Duodenal mucosa (tissue), 2 donors: ENCODE results near the gene KCNH6.
A peak's percentile ranks its signal among the peaks of the same experiment; 100 is the strongest.

Experiments used
- H3K27ac ChIP-seq: one replicate; pipeline ENCODE4 v1.7.0; 2013; ENCODE audit warnings: low read depth, low read length
- H3K27me3 ChIP-seq, 2 donors: one replicate each; pipeline ENCODE4 v1.7.0; 2013; ENCODE audit warnings: low read length in 2 of 2, control low read depth in 1 of 2; ENCODE audit not compliant: insufficient read depth in 2 of 2, control insufficient read depth in 1 of 2
- H3K36me3 ChIP-seq, 2 donors: one replicate each; pipeline ENCODE4 v1.7.0; 2013; ENCODE audit warnings: low read length in 2 of 2, control low read depth in 1 of 2; ENCODE audit not compliant: insufficient read depth in 2 of 2, control insufficient read depth in 1 of 2
- H3K4me1 ChIP-seq, 2 donors: one replicate each; pipeline ENCODE4 v1.7.0; 2013; ENCODE audit warnings: low read length in 2 of 2, control low read depth in 1 of 2; ENCODE audit not compliant: insufficient read depth in 2 of 2, control insufficient read depth in 1 of 2
- H3K4me3 ChIP-seq, 2 donors: one replicate each; pipeline ENCODE4 v1.7.0; 2013; ENCODE audit warnings: low read length in 2 of 2, low read depth in 1 of 2
- H3K9ac ChIP-seq, 2 donors: one replicate each; pipeline ENCODE4 v1.7.0; 2013; ENCODE audit warnings: low read length in 2 of 2, low read depth in 1 of 2
- H3K9me3 ChIP-seq, 2 donors: one replicate each; pipeline ENCODE4 v1.7.0; 2013; ENCODE audit warnings: low read length in 2 of 2, control low read depth in 1 of 2; ENCODE audit not compliant: control insufficient read depth in 1 of 2

KCNH6 gene

GRCh38 chr17:63479495-63480184 is 43.5 kb upstream of the KCNH6 start:
- H3K9me3 ChIP-seq, result no peaks in the 10 kb centered on the region
- peaks cover 13 to 33% of the 10 kb centered on the region in 2 donors for H3K4me1 ChIP-seq
- H3K27ac ChIP-seq, result no peak overlapping the region
- peaks cover 15 to 37% of the 10 kb centered on the region in 2 donors for H3K36me3 ChIP-seq
- H3K4me3 ChIP-seq, result peak overlapping the region in 1 of 2 donors; percentile 43
- no peaks in the 10 kb centered on the region for H3K27me3 ChIP-seq
- peak overlapping the region in 1 of 2 donors; percentile 29 for H3K9ac ChIP-seq

GRCh38 chr17:63480192-63480784 is 42.9 kb upstream of the KCNH6 start:
- Histone ChIP-seq H3K9me3 (no peaks in the 10 kb centered on the region), H3K27me3 (no peaks in the 10 kb centered on the region), H3K4me1 (peaks cover 13 to 30% of the 10 kb centered on the region in 2 donors), H3K4me3 (no peak overlapping the region), H3K27ac (no peak overlapping the region), H3K9ac (no peak overlapping the region), H3K36me3 (peaks cover 15 to 43% of the 10 kb centered on the region in 2 donors)

- no peak overlapping the region for H3K27ac ChIP-seq
Measured at GRCh38 chr17:63480826-63481487, 42.2 kb upstream of the KCNH6 start.

GRCh38 chr17:63481488-63481870 is 41.7 kb upstream of the KCNH6 start:
- no peaks in the 10 kb centered on the region for H3K9me3 ChIP-seq
- no peak overlapping the region for H3K27ac ChIP-seq
- H3K9ac ChIP-seq, result no peak overlapping the region
- peaks cover 15 to 47% of the 10 kb centered on the region in 2 donors for H3K36me3 ChIP-seq
- H3K4me1 ChIP-seq, result peaks cover 9 to 21% of the 10 kb centered on the region in 2 donors
- no peaks in the 10 kb centered on the region for H3K27me3 ChIP-seq
- H3K4me3 ChIP-seq, result no peak overlapping the region

More at GRCh38 chr17:63480826-63481487, 42.2 kb upstream of the KCNH6 start:
- Histone ChIP-seq H3K4me3 (no peak overlapping the region), H3K36me3 (peaks cover 15 to 43% of the 10 kb centered on the region in 2 donors), H3K9me3 (no peaks in the 10 kb centered on the region), H3K27me3 (no peaks in the 10 kb centered on the region), H3K4me1 (peaks cover 12 to 23% of the 10 kb centered on the region in 2 donors), H3K9ac (no peak overlapping the region)

GRCh38 chr17:63482509-63482908 is 40.6 kb upstream of the KCNH6 start:
- Histone ChIP-seq H3K36me3 (peaks cover 15 to 53% of the 10 kb centered on the region in 2 donors), H3K4me1 (peaks cover 9 to 19% of the 10 kb centered on the region in 2 donors), H3K27ac (no peak overlapping the region), H3K4me3 (no peak overlapping the region), H3K9ac (no peak overlapping the region), H3K27me3 (no peaks in the 10 kb centered on the region), H3K9me3 (no peaks in the 10 kb centered on the region)

GRCh38 chr17:63483038-63483437 is 40.1 kb upstream of the KCNH6 start:
- no peaks in the 10 kb centered on the region for H3K9me3 ChIP-seq
- H3K4me3 ChIP-seq, result no peak overlapping the region
- peaks cover 15 to 53% of the 10 kb centered on the region in 2 donors for H3K36me3 ChIP-seq
- no peak overlapping the region for H3K9ac ChIP-seq
- peaks cover 9 to 14% of the 10 kb centered on the region in 2 donors for H3K4me1 ChIP-seq
- H3K27me3 ChIP-seq, result no peaks in the 10 kb centered on the region
- H3K27ac ChIP-seq, result no peak overlapping the region

GRCh38 chr17:63483655-63484575 is 39.2 kb upstream of the KCNH6 start:
- no peak overlapping the region for H3K27ac ChIP-seq

GRCh38 chr17:63486317-63487013 is 36.7 kb upstream of the KCNH6 start:
- Histone ChIP-seq H3K4me3 (no peak overlapping the region), H3K9ac (no peak overlapping the region), H3K27ac (no peak overlapping the region), H3K36me3 (peaks cover 21 to 55% of the 10 kb centered on the region in 2 donors), H3K9me3 (no peaks in the 10 kb centered on the region), H3K4me1 (no peaks in the 10 kb centered on the region), H3K27me3 (no peaks in the 10 kb centered on the region)

More at GRCh38 chr17:63483655-63484575, 39.2 kb upstream of the KCNH6 start:
- H3K9ac ChIP-seq, result no peak overlapping the region
- H3K4me1 ChIP-seq, result peaks cover 3 to 6% of the 10 kb centered on the region in 2 donors
- no peak overlapping the region for H3K4me3 ChIP-seq
- H3K9me3 ChIP-seq, result no peaks in the 10 kb centered on the region
- peaks cover 15 to 57% of the 10 kb centered on the region in 2 donors for H3K36me3 ChIP-seq
- no peaks in the 10 kb centered on the region for H3K27me3 ChIP-seq

- Histone ChIP-seq H3K9ac (no peak overlapping the region), H3K9me3 (no peaks in the 10 kb centered on the region), H3K4me3 (no peak overlapping the region), H3K27me3 (no peaks in the 10 kb centered on the region), H3K27ac (no peak overlapping the region), H3K4me1 (no peaks in the 10 kb centered on the region), H3K36me3 (peaks cover 25 to 60% of the 10 kb centered on the region in 2 donors)
Measured at GRCh38 chr17:63487014-63487339, 36.2 kb upstream of the KCNH6 start.
